IPS-NIHi11 (cell line): ENCODE results near the gene CSNK1A1.
"Not testable (repeated sequence)": the region's sequence is repeated elsewhere in the genome, so short reads cannot be mapped to it uniquely, and the experiment has no call there.

Experiments used
- DNase-seq: peaks from one replicate; pipeline ENCODE4 v3.0.0; 2012; ENCODE audit warnings: mixed read lengths, low spot score

CSNK1A1 gene

GRCh38 chr5:149572576-149573231 is 21.5 kb upstream of the CSNK1A1 start:
- no peak for DNase-seq

GRCh38 chr5:149572170-149572569 is 20.9 kb upstream of the CSNK1A1 start:
- DNase-seq: no peak

DNA sequence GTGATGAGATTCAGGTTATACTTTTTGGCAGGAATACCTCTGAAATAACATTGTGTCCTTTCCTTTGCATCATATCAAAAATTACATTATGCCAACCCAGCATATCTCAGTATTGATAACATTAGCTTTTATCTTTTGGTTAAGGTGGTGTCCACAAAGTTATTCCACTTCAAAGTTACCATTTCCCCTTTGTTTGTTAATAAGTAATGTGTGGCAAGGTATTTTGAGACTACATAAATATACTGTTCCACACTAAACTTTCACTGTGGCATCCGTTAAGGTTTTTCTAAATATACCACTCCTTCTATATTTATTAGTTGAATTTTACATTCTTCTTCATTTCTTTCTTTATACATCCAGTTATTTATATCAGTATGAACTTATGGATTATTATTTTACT is 16.0 kb upstream of the CSNK1A1 start:
- no peak for DNase-seq

- peak; percentile 79 for DNase-seq
Measured at GRCh38 chr5:149564542-149565140, 13.4 kb upstream of the CSNK1A1 start.

GRCh38 chr5:149563466-149563865 is 12.2 kb upstream of the CSNK1A1 start:
- no peak for DNase-seq

DNA sequence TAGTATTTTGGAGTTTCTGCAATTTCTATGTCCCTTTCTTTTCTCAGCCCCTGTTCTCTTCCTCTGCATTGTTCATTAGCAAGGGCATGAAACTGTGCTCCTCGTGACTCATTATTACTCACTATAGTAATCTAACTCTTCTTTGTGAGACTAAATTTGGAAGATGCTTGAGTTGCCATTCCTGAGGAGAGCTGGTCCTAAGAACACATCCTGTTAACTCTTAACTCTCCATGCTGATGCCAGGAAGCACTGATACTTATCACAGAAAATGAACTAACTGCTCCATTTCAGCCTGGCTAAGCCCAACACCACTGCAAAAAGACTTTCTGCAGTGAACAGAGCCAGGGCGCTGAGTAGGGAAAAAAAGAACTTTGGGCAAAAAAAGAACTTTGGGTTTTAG is 10.6 kb upstream of the CSNK1A1 start:
- peak; percentile 39 for DNase-seq

GRCh38 chr5:149559706-149560105 is 8.5 kb upstream of the CSNK1A1 start:
- DNase-seq: no peak

GRCh38 chr5:149552553-149553160 is 1.4 kb upstream of the CSNK1A1 start:
- DNase-seq: no peak

GRCh38 chr5:149552038-149552494 is 827 bp upstream of the CSNK1A1 start:
- DNase-seq: no peak

GRCh38 chr5:149550594-149551226 is 529 bp downstream of the CSNK1A1 start:
- no peak for DNase-seq

DNA sequence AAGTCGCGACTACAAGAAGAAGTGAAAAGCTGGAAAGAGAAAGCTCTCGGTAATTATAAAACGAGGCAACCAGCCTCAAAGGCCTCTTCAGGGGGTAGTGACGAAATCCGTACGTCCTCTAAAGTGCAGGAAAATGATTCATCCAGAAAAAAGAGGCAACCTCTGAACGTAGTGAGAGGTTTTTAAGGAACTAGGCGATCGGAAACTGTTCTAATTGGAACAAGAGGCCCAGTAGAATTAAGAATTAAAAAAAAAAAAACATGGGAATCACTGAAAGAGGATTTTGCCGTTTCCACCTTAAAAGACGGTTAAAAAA is 1.0 kb downstream of the CSNK1A1 start:
- no peak for DNase-seq

- DNase-seq: peak; percentile 21
Measured at GRCh38 chr5:149549461-149550267, 1.6 kb downstream of the CSNK1A1 start.

GRCh38 chr5:149546974-149547373 is 4.3 kb downstream of the CSNK1A1 start:
- no peak for DNase-seq

DNA sequence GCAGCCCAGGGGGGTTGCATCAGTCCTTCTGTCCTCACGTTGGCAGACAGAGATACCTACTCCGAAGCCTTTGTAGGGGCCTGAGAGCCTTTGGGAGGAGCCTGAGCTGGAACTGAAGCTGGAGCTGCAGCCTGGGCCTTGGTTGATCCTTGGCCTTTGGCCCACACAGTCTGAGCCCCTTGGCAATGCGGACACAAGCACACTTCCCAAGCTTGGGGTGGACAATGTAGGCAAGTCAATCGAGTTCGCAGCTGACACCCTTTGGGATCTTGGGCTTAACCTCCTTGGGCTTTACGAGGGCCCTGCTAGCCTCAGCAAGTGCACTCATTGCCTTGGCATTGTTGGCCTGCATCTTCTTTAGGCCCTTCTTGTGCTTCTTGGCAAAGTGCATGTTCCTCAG is 5.9 kb downstream of the CSNK1A1 start:
- DNase-seq: no peak

- DNase-seq: no peak
Measured at GRCh38 chr5:149544028-149544420, 7.2 kb downstream of the CSNK1A1 start.

DNA sequence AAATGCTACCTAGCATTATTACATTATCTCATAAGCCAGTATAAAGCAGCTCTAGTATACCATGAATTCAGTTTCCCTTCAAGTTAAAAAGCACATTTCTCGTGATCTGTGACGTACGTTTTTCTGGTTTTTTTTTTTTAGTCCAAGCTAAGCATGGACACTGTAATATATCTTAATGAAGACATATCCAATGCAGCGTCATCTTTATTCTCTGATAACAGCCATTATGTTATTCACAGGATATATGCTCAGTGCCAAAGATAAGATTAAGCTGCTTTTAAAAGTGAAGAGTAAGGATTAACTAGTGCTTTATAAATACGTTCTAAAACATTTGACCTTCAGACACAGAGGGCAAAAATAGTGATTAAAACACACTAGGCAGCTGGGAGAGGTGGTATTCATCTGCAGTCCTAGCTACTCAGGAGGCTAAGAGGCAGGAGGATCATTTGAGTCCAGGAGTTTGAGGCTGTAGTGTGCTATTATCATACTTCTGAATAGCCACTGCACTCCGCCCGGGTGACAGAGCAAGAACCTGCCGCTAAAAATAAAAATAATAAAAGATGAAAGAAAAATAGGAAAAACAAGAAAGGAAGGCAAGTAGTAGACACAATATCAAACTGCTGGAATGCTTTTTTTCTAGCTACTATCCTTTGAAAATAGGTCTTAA is 7.7 kb downstream of the CSNK1A1 start:
- DNase-seq: no peak

DNA sequence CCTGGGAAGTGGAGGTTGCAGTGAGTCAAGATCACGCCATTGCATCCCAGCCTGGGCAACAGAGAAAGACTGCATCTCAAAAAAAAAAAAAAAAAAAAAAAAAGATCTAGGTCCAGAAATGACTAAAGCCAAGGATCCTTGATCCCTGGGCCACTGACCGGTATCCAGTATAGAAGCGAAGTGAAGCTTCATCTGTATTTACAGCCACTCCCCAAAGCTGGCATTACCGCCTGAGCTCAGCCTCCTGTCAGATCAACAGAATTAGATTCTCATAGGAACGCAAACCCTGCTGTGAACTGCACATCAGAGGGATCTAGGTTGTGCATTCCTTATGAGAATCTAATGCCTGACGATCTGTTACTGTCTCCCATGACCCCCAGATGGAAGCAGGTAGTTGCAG is 9.3 kb downstream of the CSNK1A1 start:
- DNase-seq: no peak

- no peak for DNase-seq
Measured at GRCh38 chr5:149540089-149540488, 11.2 kb downstream of the CSNK1A1 start.

GRCh38 chr5:149537374-149537975 is 13.8 kb downstream of the CSNK1A1 start:
- DNase-seq: no peak

- not testable (repeated sequence) for DNase-seq
Measured at GRCh38 chr5:149535787-149536186, 15.5 kb downstream of the CSNK1A1 start.

- no peak for DNase-seq
Measured at GRCh38 chr5:149532413-149532812, 18.8 kb downstream of the CSNK1A1 start.
